Stimulated activated CD8-positive, alpha-beta memory T cell treated with anti-CD3 and anti-CD28 coated beads, Interleukin-4, amount 100 ng/mL, for 1 hour (primary cell): Measurements from ENCODE around the gene IPO4.

Source experiments
- DNase-seq, 2 donors: peaks; one replicate each; pipeline ENCODE4 v3.0.0-alpha.2; 2020; ENCODE audit warnings: low read depth in 2 of 2, low spot score in 1 of 2

IPO4 gene

DNA sequence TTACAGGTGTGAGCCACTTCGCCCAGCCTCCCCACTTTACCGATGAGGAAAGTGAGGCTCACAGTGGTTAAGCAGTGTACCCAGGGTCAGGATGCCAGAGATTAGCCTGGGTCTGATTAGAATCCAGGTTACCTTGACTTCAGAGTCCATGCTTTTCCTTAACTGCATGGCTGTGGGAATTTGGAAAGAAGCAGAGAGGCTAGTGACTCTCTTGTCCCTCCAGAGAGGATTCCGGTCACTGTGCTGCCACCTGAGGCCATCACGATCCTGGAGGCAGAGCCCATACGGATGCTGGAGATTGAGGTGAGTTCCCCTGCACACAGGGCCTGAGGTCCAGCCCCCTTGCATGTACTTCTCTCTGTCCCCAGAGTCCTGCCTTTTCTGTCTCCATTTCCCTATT lies 12.0 kb downstream of the IPO4 start:
- DNase-seq, result no peak

GRCh38 chr14:24172871-24173281 lies 15.7 kb downstream of the IPO4 start:
- no peak for DNase-seq

DNA sequence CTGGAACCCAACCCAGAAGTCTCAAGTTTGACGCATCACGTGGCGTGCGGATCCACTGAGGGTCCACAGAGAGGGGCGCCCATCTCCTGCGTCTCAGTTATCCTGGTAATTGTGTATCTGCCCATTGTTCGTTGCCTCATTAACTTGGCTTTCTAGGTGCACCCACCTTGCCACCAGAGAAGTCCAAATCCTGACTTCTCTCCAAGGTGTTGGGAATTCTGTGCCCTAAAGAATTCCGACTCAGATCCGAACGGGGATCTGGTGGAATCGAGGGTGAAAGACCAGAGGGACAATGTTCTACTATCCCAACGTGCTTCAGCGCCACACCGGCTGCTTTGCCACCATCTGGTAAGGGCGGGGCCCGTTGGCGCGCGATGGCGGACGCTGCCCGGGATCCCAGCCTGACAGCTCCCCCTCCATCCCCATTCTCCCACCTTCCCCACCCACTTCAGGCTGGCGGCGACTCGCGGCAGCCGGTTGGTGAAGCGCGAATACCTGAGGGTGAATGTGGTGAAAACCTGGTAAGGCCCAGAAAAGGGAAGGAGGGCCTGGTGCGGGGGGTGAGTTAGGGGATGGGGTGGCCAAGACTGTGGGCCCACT lies 16.3 kb downstream of the IPO4 start:
- DNase-seq, result no peak

DNA sequence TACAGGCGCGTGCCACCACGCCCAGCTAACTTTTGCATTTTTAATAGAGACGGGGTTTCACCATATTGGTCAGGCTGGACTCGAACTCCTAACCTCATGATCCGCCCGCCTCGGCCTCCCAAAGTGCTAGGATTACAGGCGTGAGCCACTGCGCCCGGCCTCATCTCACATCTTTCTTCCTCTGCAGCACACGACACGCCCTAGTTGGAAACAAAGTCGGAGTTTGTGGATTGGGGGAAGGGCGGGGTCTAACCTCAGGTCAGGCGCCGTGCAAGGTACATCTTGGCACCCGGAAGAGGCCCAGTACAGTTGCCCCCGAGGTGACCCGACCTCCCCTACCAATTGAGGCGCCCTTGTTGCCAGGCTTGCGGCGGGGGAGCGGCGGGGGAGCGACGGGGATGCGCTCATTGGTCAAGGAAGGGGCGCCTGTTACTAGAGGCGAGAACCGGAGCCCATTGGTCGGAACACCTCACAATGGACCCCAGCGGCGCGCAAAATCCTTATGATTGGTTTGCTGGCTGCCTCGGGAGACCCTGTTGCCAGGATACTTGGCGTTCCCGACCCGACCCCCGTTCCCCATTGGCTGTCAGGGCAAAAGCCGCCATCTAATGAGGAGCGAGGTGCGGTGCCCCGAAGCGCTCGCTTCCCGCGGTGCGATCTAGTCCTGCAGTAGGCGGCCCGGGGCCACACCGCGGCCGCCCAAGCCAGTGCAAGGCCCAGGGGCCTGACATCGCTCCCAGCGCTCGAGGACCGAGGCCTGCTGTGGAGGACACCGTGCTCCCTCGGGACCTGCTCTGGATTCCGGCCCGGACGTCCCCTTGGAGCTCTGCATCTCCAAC lies 17.0 kb downstream of the IPO4 start, which contains the start of gene REC8:
TSS of gene REC8 (plus strand) at position 659 of the 839 bp plus-strand sequence. CDS start 473 bp downstream, outside the sequence.
- peak; percentile 42 to 59 for DNase-seq

DNA sequence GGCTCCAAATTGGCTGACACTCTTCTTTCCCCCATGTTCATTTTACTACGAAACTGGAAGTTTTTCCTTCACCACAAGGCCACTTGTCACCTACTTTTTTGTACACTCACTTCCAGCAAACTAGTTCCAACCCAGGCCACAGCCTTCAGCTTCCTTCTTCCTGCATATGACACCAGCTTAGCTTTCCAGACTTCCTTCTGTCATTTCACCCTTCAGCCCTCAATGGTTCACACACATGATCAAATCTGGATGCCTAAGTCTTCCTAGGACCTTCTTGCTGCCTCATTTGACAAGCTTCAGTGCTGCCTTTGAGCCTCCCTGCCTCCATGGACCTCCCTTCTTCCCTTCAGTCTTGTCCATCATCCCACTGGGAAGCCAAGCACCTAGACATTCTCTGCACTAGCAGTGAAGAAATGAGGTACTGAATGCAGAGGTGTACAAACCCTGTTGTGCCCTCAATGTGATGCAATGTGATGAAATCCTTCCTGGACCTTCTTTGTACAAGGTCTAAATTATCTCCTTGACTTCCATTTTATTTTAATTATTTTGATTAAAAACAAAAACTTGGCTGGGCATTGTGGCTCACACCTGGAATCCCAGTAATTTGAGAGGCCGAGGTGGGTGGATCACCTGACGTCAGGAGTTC lies 21.0 kb downstream of the IPO4 start:
- DNase-seq, result no peak

GRCh38 chr14:24165785-24166184 lies 22.8 kb downstream of the IPO4 start:
- no peak for DNase-seq

GRCh38 chr14:24164518-24164991 lies 24.1 kb downstream of the IPO4 start:
- no peak for DNase-seq

DNA sequence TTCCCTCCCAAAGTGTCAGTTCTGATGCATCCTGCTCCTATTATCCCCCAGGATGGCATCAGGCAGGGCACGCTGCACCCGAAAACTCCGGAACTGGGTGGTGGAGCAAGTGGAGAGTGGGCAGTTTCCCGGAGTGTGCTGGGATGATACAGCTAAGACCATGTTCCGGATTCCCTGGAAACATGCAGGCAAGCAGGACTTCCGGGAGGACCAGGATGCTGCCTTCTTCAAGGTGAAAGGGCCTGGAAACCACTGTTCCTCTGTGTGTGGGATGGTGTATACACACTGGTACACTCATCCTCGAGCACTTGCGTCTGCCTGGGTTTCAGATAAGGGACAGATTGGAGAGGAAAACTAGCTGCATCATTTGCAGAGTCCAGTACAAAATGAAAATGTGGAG lies 26.5 kb downstream of the IPO4 start:
- DNase-seq, result no peak

DNA sequence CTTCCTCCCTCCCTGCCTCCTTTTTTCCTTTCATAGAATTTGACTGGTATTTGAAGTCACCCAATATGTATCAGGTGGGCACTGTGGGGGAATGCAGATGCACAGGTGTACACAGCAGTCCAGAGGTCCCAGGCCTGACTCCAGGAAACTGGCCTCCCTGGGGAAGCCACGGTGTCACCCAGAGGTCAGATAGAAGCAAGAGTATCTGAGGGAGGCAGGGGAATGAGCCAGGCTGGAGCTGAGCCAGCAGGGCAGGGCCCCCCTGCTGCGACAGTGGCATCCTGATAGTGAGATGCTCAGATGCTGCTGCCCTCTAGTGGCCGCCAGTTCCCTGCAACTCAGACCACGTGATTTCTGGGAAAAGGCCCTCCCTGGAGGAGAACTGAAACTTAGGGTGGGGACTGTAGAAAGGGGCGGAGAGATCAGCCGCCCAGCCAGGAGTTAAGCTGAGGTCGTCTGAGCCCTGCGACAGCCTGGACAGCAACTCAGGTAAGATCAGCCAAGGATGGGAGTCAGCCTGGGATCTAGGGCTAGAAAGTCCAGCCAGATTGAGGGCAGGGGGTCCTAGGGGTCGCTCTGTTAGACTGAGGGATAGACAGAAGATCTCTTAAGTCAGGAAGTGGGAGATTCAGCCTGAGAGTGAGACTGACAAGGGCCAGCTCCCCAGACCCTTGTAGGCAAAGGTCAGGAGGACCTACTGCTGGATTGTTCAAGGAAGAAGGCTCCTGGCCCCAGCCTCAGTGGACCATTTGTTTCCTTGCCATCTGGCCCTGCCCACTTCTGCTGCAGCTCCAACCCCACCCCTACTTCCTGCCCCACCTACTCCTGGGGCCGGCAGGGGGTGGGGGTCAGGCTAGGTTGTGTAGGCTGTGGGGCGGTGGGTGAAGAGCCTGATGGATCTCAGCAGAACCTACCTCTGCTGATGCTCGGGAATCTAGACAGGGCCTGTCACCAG lies 27.5 kb downstream of the IPO4 start, which contains the start of gene IRF9:
TSS of gene IRF9 (plus strand) at position 416 of the 955 bp plus-strand sequence. CDS start 880 bp downstream, outside the sequence.
- peak; percentile 98 to 99 for DNase-seq

- no peak for DNase-seq
Measured at GRCh38 chr14:24160499-24160849, 28.1 kb downstream of the IPO4 start.

- DNase-seq, result no peak
Measured at GRCh38 chr14:24159777-24160498, 28.7 kb downstream of the IPO4 start.

DNA sequence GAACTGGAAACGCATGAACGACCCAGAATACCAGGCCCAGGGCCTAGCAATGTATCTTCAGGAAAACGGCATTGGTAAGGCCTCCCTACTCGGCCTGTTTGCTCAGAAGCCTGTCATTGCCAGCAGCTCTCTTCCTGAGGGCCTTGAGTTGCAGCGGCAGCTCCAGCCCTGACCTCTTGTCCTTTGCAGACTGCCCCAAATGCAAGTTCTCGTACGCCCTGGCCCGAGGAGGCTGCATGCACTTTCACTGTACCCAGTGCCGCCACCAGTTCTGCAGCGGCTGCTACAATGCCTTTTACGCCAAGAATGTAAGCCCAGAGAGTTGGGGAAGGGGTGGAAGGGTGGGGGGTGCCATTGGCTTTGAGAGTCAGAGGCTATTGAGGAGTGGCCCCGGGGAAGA lies 31.3 kb downstream of the IPO4 start:
- DNase-seq, result no peak

GRCh38 chr14:24156840-24157239 lies 31.8 kb downstream of the IPO4 start:
- DNase-seq, result no peak

- DNase-seq, result no peak
Measured at GRCh38 chr14:24155100-24155499, 33.5 kb downstream of the IPO4 start.

DNA sequence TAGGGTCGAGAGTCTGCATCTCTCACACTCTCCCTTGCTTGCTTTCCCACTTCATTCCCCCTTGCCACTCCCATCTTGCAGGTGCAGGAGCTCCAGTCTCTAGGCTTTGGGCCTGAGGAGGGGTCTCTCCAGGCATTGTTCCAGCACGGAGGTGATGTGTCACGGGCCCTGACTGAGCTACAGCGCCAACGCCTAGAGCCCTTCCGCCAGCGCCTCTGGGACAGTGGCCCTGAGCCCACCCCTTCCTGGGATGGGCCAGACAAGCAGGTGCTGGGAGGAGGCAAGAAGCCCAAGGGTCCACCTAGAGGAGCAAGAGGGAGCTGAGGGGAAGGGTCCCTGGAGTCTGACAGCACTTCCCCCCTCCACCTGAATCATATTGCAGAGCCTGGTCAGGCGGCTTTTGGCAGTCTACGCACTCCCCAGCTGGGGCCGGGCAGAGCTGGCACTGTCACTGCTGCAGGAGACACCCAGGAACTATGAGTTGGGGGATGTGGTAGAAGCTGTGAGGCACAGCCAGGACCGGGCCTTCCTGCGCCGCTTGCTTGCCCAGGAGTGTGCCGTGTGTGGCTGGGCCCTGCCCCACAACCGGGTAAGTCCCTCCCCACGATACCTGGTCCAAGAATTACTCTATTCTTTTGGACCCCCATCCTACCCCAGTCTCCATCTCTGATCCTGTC lies 37.1 kb downstream of the IPO4 start:
- DNase-seq, result no peak

DNA sequence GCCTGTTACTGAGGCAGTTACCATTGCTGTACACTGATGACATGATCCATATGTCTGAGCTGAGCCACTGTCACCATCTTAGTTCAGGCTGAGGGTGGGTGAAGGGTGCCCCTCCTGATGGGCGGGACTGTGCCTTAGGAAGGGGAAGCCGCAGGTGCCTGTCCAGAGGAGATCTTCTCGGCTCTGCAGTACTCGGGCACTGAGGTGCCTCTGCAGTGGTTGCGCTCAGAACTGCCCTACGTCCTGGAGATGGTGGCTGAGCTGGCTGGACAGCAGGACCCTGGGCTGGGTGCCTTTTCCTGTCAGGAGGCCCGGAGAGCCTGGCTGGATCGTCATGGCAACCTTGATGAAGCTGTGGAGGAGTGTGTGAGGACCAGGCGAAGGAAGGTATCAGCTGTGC lies 37.6 kb downstream of the IPO4 start:
- no peak for DNase-seq

GRCh38 chr14:24150567-24150966 lies 38.0 kb downstream of the IPO4 start:
- DNase-seq, result no peak

DNA sequence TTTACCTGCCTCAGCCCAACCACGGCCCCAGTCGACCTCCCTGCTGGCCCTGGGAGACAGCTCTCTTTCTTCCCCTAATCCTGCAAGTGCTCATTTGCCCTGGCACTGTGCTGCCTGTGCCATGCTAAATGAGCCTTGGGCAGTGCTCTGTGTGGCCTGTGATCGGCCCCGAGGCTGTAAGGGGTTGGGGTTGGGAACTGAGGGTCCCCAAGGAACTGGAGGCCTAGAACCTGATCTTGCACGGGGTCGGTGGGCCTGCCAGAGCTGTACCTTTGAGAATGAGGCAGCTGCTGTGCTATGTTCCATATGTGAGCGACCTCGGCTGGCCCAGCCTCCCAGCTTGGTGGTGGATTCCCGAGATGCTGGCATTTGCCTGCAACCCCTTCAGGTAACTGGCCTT lies 38.6 kb downstream of the IPO4 start:
- no peak for DNase-seq

GRCh38 chr14:24149302-24149969 lies 39.2 kb downstream of the IPO4 start:
- DNase-seq, result no peak
